Muscle of arm (tissue), 12 donors: ENCODE data around the gene MARK3. TPM values are rescaled to one million over a fixed set of nuclear protein-coding genes. Genes with fewer than 3 reads are reported as not detected.

Experiments used
- DNase-seq: peaks from one replicate; pipeline ENCODE4 v3.0.0-alpha.2; 2013
- polyA plus RNA-seq, 12 donors: library from polyadenylated mRNA; unstranded; fragments of 120-200 nt; gene quantifications; one replicate each; pipeline ENCODE4 v1.2.1, GENCODE V29; 2013; ENCODE audit not compliant: insufficient read length in 12 of 12

MARK3 gene
- polyA plus RNA-seq, 12 donors = 51.7 to 92.4 (median 62.1) TPM; not detected in 1

- DNase-seq = no peak
Measured at GRCh38 chr14:103393070-103393469, 7.9 kb downstream of the MARK3 start.

DNA sequence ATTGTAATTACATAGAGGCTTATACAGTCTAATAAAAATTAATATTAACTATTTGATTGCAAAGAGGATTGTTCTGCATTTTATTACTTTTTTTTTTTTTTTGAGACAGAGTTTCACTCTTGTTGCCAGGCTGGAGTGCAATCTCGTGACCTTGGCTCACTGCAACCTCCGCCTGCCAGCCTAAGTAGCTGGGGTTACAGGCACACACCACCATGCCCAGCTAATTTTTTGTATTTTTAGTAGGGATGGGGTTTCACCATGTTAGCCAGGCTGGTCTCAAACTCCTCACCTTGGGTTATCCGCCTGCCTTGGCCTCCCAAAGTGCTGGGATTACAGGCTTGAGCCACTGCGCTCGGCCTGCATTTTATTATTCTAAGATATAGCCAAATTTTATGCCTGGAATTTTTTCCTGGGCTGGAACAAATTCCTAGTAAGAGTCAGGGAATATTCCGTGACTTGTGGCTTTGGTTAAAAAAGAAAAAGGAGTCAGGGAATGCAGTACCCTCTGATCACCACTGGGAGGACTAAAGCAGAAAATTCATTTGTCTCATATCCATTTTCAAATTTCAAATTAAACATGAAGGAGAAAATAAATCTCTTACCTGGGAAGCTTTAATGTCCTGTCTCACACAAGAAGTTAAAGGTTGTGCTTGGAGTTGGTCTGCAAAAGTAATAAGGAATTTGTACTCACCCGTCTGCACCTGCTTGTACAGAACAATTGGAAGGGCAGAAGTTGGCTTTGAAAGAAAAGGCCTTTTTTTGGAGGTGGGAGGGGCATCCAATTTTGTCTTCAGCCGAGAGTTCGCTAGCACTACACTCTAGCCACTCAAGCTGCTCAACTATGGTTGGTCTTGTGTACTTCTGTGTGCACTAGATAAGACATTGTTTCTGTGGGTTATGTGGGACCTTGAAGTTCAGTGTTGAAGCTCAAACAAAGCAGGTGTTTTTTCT is 8.7 kb downstream of the MARK3 start:
- no peak for DNase-seq

DNA sequence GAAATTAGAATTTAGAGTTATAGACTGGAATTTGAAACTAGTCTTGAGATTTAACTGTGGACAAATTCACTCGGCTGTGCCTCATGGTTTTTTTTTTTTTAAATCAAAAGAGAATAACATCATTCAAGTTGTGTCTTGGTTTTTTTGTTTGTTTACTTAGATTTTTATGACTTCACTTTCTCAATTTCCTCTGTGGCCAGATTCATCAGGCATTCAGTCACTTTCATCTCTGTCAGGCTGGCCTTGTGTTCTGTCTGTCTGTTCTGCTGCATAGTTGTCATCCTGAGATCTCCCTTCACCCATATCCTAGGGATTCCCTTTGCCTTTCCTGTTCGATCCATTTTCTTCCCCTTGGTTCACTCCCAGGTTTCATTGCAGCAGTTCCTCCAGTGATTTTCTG is 10.0 kb downstream of the MARK3 start:
- DNase-seq = no peak

DNA sequence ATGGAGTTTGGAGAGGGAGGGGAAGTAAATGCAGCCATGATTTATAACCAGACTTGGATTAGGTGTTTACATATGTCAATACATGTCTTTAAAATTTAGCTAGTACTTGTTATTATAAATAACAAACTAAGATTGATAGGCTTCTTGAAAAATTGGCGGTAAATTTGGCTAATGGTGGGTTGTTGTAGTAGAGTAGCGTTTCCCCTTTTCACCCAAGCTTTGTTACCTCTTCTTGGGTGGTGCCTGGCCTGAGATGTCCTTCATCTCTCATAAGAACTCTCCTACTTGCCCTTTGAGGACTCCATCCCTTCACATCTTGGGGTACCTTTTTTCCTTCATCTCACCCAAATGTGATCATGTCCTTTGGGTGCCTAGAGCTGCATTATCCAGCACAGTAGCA is 11.2 kb downstream of the MARK3 start:
- no peak for DNase-seq

DNA sequence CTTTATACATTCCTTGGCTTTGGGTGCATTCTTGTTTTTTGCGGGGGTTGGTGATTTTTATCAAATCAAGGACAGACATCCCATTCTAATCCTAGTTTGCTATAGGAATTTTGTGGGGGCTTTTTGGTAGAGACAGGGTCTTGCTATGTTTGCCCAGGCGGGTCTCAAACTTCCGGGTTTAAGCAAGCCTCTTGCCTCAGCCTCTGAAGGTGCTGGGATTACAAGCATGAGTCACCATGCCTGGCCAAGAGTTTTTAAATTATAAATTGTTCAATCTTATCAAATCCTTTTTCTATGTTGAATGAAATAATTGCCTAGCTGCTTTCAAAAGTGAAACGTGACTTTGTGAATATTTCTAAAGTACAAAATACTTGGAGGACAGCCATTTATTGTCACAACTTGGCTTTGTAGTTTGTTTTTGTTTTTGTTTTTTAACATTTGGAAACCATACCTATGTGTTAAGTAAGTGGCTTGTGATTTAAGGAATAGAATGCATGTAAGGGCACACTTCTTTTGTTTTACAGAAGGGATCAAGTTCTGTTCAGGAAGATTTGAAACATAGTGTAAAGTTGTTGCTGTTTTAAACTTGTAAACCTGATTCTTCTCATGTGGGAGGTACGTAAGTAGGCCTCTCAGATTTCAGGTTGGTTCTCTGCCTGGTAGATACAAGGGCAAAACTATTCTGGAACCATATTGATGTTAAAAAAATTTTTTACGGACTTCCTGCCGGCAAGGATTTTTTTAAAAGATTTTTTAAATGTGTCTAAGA is 13.4 kb downstream of the MARK3 start:
- DNase-seq = no peak

- no peak for DNase-seq
Measured at GRCh38 chr14:103400537-103400936, 15.3 kb downstream of the MARK3 start.

DNA sequence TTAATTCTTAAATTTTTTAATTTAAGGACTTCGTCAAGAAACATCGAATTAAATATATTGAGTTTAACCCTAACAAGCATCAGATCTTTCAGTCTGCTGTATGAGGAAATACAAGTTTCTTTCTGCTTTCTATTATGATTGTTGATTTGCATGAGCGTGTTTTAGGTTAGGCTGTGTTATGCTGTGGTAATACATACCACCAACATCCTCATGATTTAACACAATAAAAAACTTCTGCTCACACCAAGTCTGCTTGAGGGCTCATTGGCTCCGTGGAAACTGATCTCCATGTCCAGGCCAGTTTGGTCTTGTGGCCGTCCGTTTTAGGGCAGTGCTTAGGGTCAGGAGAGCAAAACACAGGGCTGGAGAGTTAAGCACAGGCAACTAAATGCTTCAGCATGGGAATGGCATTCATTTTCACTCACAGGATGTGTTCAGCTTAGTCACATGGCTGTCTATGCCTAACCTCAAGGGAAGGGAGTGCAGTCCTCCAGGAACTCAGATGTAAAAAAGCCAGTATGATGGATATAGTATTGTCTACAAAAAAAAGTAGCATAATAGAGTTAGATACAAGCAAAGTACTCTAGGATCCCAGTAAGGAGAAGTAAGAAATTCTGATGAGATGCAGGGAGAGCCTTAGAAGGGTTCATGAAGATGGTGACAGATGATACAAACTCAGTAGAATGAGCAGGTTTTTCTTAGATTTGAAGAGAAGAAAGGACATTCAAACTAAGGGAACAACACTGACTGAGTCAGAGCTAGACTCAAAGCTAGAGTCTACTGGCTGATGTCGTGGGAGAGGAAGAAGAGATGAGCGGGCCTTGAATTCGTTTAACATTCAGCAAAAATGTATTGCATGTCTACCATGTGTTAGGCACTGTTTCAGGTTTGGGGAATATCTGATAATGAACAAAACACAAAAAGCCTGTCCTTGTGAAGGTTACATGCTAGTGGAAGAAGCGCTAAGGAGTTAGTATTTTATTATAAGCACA is 16.3 kb downstream of the MARK3 start:
- no peak for DNase-seq

- DNase-seq = no peak
Measured at GRCh38 chr14:103402695-103403094, 17.5 kb downstream of the MARK3 start.

DNA sequence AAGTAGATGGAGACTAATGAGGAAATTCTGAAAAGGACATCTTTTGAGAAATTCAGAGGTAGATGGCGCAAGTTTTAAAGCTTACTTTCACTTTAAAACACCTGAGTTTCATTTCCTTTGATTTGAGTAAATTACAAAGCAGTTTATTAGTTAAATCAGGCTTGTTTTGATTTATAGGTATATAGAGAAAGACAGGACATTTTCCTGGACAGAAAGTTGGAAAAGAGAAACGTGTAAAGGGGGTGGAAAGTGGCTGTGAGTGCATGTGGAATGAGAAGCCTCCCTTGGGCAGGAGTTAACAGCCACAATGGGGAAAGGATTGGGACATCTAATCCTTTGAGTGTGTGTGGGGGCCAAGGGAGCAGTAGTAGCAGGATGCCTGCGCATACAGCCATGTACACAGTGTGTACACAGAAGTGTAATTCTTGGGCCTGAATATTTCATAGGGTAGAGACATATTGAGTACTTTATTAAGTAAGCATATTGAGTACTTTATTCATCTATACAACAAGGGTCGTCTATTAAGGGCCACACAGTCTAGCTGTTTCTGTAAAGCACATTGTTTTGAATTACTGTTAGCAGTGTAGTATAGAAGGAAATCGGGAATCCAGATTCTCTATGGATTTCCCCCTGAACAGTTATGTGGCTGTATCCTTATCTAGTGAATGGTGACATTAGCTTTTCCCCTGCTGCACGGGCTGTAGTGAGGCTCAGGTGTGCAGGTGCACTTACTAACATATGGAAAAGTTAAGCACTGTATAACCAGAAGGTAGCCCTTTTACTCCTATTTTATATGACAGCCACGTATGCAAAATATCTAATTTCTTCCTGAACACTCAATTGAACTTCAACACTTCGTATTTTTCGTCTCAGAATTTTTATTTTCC is 19.1 kb downstream of the MARK3 start:
- no peak for DNase-seq

DNA sequence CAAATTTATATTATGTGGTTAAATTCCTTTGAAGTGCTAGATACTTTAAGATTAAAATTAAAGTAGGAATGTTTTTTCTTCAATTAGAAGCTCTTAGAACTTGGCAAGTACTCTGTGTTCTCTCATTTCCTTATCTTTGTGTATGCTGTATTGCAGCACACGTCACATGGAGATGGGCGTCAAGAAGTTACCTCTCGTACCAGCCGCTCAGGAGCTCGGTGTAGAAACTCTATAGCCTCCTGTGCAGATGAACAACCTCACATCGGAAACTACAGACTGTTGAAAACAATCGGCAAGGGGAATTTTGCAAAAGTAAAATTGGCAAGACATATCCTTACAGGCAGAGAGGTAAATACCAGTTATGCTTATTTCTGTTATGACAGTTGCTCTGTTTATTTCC is 19.7 kb downstream of the MARK3 start:
- DNase-seq = no peak

GRCh38 chr14:103408491-103409155 is 23.4 kb downstream of the MARK3 start:
- DNase-seq = no peak

GRCh38 chr14:103416916-103417315 is 31.7 kb downstream of the MARK3 start:
- no peak for DNase-seq

DNA sequence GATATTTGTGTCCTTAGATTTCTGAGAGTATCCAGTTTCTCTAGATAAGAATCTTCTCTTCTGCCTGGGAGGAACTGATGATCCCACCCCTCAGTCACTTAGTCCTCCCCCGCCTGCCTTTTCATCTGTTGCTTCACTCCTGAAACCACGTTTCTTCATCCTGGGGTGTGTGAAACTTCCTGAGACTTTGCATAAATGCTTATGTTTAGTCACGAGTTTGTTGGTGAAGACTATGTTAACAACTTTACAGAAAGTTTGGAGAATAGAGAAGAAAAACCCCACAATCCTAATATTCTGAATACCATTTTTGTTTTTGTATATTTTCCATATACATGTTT is 33.2 kb downstream of the MARK3 start:
- DNase-seq = no peak

DNA sequence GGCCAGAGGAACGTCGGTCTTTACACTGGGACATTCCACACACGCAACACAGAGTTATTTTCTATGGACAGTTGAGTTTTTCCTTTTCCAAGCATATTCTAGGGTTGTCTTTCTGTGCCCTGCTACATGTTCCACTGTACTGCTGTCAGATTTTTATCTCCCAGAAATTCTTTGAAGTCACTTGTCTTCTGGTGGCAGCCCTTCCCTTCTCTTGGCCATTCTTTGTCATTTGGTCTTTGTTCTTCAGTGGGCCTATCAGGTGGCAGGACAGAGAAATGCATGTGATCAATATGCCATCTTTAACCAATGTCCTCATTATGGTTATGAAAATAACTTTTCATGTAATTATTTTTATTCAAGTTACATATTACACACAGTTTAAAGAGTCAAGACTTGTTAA is 36.3 kb downstream of the MARK3 start:
- DNase-seq = no peak

DNA sequence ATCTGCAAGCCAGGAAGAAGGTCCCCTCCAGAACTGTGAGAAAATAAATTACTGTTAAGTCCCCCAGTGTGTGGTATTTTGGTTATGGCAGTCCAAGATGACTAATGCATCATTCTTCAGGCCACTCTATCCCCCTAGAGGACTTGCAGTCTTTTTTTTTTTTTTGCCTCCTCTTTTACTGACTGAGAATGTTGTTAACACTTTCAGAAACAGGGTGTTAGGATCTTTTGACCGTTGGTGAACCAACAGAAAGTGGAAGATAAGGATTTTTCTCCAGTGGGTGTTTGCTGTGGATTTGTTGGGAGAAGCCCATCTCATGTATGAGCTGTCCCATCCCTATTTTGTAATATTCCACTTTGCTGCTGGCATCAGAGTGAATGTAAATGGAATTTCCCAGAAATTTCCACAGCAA is 37.8 kb downstream of the MARK3 start:
- DNase-seq = no peak

- no peak for DNase-seq
Measured at GRCh38 chr14:103427485-103428443, 42.5 kb downstream of the MARK3 start.

- DNase-seq = no peak
Measured at GRCh38 chr14:103428723-103429556, 43.7 kb downstream of the MARK3 start.

- no peak for DNase-seq
Measured at GRCh38 chr14:103430358-103430757, 45.1 kb downstream of the MARK3 start.
